Upper lobe of right lung (tissue), 1 donor: ENCODE measurements around the gene TBC1D14. TPM values are rescaled to one million over a fixed set of nuclear protein-coding genes. Genes with fewer than 3 reads are reported as not detected.

Experiments used
- ATAC-seq: fragments of 200-7000 bp; cut with Tn5 transposase; one replicate; pipeline ENCODE4 v1.9.1; 2020; ENCODE audit warnings: mild to moderate bottlenecking, moderate library complexity
- DNase-seq: peaks from one replicate; pipeline ENCODE4 v3.0.0-alpha.2; 2020
- H3K27ac ChIP-seq: fragments of 200-600 bp; one replicate; pipeline ENCODE4 v1.8.0; 2022
- H3K27me3 ChIP-seq: fragments of 200-600 bp; one replicate; pipeline ENCODE4 v1.8.0; 2022; ENCODE audit warnings: mild to moderate bottlenecking
- H3K36me3 ChIP-seq: fragments of 200-600 bp; one replicate; pipeline ENCODE4 v1.8.0; 2022
- H3K4me1 ChIP-seq: fragments of 200-600 bp; one replicate; pipeline ENCODE4 v1.8.0; 2022
- H3K4me3 ChIP-seq: fragments of 200-600 bp; one replicate; pipeline ENCODE4 v1.8.0; 2022; ENCODE audit warnings: mild to moderate bottlenecking
- H3K9me3 ChIP-seq: fragments of 200-600 bp; one replicate; pipeline ENCODE4 v1.8.0; 2022
- CTCF ChIP-seq: fragments of 200-600 bp; IDR thresholded peaks from one replicate; pipeline ENCODE4 v1.8.0; 2022; ENCODE audit warnings: antibody characterized with exemption
- intact Hi-C: fragments of 100-400 bp; cut with DNase I; formaldehyde crosslinking; loops from one replicate; pipeline ENCODE4 v1.11.0; 2022
- total RNA-seq: library from RNA; stranded (reverse); fragmentation: NEBNext Ultra II Directional; extraction: Animal tissue kit (Norgen Biotek cat#: 25700); gene quantifications from one replicate; pipeline ENCODE4 v1.2.1, GENCODE V29; 2021
- donor health status: DM: no; HTN: yes; CAD: no; lungs with severe emphysema.

The TBC1D14 gene
- total RNA-seq, 1 donor from 2014 or later: 51.8 TPM

- DNase-seq (no peak), ATAC-seq (no peak)
- TF ChIP-seq CTCF: no peak
- Histone ChIP-seq H3K4me3 (no peak overlapping the region), H3K27ac (no peak overlapping the region), H3K9me3 (no peaks in the 10 kb centered on the region), H3K36me3 (no peaks in the 10 kb centered on the region), H3K27me3 (no peaks in the 10 kb centered on the region), H3K4me1 (peaks cover 18% of the 10 kb centered on the region)
- intact Hi-C loops: no loop called here
Observed at GRCh38 chr4:6962211-6963041, 52.8 kb downstream of the TBC1D14 start.

DNA sequence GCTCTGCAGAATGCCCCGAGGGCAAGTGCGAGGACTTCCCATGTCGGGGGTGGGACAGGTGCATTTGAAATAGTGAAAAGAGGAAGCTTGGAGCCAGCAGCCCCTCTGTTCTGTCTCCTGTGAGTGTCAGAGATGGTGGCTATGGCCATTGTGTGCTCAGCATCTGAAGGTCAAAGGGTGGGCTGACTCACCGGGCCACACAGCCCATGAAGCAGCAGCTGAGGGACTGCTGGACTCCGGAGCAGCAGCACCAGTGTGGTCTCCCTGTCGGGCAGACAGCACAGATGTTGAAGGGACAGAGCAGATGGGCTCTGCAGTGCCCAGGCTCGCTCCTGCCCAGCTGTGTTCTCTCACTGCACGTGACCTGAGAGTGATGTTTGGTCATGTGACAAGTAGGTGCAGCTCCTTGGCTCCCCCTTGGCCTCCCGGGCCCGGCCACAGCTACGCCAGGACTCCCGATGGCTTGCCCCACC is 53.5 kb downstream of the TBC1D14 start:
- no peaks in the 10 kb centered on the region for H3K9me3 ChIP-seq
- ATAC-seq (no peak), DNase-seq (no peak)
- peaks cover 18% of the 10 kb centered on the region for H3K4me1 ChIP-seq
- intact Hi-C loops: no loop called here
- no peak overlapping the region for H3K4me3 ChIP-seq
- H3K27me3 ChIP-seq: no peaks in the 10 kb centered on the region
- no peak for TF ChIP-seq CTCF
- H3K36me3 ChIP-seq: no peaks in the 10 kb centered on the region
- no peak overlapping the region for H3K27ac ChIP-seq

- DNase-seq: no peak
- no peak for ATAC-seq
- Histone ChIP-seq H3K9me3 (no peaks in the 10 kb centered on the region), H3K4me1 (peaks cover 18% of the 10 kb centered on the region), H3K36me3 (no peaks in the 10 kb centered on the region), H3K27me3 (no peaks in the 10 kb centered on the region), H3K4me3 (no peak overlapping the region), H3K27ac (no peak overlapping the region)
- intact Hi-C loops: no loop called here
- TF ChIP-seq CTCF: no peak
Observed at GRCh38 chr4:6964858-6965257, 55.2 kb downstream of the TBC1D14 start.

DNA sequence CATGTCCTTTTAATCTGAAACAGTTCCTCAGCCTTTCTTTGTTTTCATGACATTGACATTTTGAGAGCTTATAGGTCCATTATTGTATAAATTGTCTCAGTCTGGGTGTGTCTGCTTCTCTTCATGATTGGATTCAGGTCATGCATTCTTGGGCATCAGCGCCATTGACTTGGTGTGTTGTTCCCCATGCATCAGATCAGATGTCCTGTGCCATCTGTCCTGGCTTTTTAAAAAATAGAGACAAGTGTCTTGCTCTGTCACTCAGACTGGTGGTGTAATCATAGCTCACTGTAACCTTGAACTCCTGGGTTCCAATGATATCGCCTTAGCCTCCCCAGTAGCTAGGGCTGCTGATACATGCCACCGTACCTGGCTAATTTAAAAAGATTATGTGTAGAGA is 55.7 kb downstream of the TBC1D14 start:
- H3K27ac ChIP-seq: no peak overlapping the region
- DNase-seq (no peak), ATAC-seq (no peak)
- no peak overlapping the region for H3K4me3 ChIP-seq
- intact Hi-C loops: no loop called here
- H3K4me1 ChIP-seq: peaks cover 18% of the 10 kb centered on the region
- H3K36me3 ChIP-seq: no peaks in the 10 kb centered on the region
- H3K9me3 ChIP-seq: no peaks in the 10 kb centered on the region
- no peaks in the 10 kb centered on the region for H3K27me3 ChIP-seq
- TF ChIP-seq CTCF: no peak

- no peak overlapping the region for H3K4me3 ChIP-seq
- no peak for TF ChIP-seq CTCF
Observed at GRCh38 chr4:6967846-6968340, 58.3 kb downstream of the TBC1D14 start.

More at GRCh38 chr4:6967846-6968340, 58.3 kb downstream of the TBC1D14 start:
- peaks cover 15% of the 10 kb centered on the region for H3K4me1 ChIP-seq
- no peaks in the 10 kb centered on the region for H3K9me3 ChIP-seq
- ATAC-seq: no peak
- DNase-seq: no peak
- H3K36me3 ChIP-seq: no peaks in the 10 kb centered on the region
- intact Hi-C loops: no loop called here
- H3K27ac ChIP-seq: no peak overlapping the region
- H3K27me3 ChIP-seq: no peaks in the 10 kb centered on the region
